Activated CD4-positive, alpha-beta T cell treated with anti-CD3 and anti-CD28 coated beads, Interleukin-2, amount 50 U/mL, for 48 hours (primary cell): Measurements from ENCODE around the gene CEP164.
A peak's percentile ranks its signal among the peaks of the same experiment; 100 is the strongest.

Source experiments
- DNase-seq, 2 experiments: peaks; one replicate each; pipeline ENCODE4 v3.0.0-alpha.2; 2020

The CEP164 gene

DNA sequence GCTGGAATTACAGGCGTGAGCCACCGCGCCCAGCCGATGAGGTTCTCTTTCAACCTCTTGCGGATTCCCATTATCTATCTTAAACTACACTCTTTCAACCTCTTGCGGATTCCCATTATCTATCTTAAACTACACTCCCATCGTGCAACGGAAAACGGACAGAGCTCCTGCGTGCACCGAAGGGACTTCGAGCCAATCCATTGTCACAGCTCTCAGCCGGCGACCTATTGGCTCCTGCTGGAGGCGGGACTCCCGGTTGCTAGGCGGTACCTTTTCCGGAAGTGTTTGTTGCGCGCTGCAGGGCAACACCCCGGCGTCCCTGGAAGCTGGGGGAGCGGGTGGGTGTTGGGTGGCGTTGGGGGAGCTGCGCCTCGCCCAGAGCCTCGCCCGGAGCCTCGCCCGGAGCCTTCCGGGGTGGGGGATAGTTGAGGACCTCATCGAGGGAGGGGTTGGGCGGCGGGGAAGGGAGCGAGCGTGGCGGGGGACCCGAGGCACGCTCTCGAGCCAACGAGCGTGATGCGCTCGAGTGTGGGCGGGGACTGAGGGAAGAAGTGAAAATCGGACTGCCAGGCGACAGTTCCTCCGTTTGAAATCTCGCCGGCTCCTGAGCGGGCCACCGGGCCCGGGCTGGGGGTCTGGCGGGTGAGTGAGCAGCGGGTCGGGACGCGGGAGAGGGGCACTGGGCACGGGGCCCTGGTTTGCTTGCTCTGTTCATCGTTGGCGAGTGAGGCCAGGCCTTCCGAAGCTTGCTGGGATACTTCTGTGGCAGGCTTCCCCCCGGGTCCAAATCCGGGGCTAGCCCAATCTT lies at the start of gene CEP164:
Gene CEP164, plus strand, starts transcription at position 288 of the 808 bp plus-strand sequence. CDS start 10,733 bp downstream, outside the sequence.
- peak; percentile 94 to 96 for DNase-seq

DNA sequence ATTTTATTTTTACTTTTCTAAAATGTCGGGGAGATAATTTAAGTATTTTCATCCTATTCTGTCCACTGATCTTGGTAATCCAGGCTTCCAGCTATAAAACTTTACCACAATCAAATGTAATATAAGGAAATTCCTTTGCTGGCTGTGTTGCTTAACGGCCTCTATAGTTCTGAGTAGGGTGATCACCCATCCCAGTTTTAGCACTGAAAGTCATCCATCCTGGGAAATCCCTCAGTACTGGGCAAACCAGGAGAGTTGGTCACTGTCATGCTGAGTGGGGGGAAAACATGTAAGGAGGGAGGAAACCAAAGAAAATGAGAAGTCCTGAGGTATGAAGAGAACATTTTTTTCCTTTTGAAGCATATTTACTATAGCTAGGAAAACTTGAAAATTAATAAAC lies 49.3 kb upstream of the CEP164 start:
- no peak for DNase-seq

DNA sequence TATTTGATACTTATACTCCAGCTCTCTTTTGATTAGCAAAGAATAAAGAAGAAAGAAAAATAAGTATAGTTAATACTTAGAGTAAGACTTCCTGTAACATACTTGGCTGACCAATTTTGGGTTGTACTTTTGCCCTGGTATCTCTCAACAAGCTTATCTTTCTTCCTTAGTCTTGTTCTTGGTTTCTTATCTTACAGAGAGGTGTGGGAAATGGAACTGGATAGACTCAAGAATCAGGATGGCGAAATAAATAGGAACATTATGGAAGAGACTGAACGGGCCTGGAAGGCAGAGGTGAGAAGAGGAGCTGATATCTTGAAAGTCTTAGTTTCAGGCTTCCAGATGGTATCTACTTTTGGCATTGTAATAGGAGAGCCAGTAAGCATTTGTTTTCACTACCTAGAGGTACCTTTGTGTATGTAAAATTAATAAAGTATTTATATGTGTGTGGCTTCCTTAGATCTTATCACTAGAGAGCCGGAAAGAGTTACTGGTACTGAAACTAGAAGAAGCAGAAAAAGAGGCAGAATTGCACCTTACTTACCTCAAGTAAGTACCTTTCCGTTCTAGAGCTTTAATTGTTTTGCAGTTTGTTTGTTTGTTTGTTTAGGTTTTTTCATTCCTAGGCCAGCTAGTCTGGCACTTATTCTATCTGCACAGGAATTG lies 47.8 kb upstream of the CEP164 start:
- DNase-seq = no peak

DNA sequence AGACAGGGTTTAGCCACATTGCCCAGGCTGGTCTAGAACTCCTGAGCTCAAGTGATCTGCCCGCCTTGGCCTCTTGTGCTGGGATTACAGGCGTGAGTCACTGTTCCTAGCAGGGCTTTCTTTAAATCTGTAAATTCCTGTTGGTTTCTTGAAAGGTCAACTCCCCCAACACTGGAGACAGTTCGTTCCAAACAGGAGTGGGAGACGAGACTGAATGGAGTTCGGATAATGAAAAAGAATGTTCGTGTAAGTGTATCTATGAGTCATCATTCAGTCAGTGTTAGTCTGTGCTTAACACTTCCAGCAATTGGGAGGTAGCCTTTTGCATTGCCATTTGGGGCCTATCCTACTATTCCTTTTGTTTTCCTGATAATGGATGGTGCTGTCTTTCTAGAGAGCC lies 46.5 kb upstream of the CEP164 start:
- DNase-seq = no peak

DNA sequence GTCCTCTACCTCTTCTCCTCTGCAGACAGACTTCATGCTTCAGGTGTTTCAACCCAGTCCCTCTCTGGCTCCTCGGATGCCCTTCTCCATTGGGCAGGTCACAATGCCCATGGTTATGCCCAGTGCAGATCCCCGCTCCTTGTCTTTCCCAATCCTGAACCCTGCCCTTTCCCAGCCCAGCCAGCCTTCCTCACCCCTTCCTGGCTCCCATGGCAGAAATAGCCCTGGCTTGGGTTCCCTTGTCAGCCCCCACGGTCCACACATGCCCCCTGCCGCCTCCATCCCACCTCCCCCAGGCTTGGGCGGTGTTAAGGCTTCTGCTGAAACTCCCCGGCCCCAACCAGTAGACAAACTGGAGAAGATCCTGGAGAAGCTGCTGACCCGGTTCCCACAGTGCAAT lies 45.8 kb upstream of the CEP164 start:
- DNase-seq = no peak

DNA sequence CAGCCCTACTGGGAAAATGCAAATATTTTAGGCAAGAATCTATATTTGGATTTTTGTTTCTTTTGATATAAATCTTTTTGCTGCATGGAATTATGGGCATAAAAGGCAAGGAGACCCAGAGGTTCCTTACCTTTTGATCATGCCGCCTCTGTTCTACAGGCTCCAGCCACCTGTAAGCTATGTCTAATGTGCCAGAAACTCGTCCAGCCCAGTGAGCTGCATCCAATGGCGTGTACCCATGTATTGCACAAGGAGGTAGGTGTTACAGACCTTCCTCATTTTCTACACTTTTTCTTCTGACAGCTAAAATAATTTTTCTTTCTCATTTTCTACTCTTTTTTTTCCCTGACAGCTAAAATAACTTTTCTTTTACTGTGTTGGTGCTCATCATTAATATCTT lies 44.7 kb upstream of the CEP164 start:
- DNase-seq = no peak

DNA sequence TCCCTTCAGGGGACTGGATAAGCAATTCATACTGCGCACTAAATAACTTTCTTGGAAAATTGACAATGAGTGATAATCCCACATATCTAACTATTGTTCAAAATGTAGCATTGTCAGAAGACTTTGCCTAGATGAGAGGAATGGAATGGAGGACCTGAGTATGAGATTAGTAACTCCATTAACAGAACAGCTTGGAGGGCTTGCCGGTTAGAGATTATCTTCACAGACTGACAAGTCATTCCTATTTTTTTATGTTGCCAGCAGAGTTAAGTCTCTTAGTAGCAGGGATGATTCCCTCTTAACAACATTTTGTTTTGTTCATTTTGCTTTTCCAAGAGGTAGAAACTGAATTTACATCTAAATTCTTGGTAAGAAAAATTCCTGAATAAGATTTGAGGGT lies 43.6 kb upstream of the CEP164 start:
- no peak for DNase-seq

DNA sequence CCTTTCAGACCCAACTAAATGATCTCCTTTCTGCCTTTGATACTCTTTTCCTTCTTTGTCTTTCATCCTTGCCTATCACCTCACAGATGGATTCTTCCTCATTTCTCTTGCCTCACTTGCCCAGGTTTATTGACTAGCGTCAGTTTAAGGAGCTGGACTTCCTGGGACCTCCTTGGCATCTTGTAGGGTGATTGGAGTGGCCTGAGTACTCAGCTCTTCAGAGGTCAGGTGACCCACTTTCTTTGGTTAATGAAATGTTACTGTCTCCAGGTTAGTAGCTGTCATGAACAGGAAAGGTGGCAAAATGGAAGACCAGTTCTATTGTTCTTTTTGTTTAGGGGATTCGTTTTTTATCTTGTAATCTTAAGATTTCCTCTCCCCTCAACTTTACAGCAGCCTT lies 41.1 kb upstream of the CEP164 start:
- no peak for DNase-seq

DNA sequence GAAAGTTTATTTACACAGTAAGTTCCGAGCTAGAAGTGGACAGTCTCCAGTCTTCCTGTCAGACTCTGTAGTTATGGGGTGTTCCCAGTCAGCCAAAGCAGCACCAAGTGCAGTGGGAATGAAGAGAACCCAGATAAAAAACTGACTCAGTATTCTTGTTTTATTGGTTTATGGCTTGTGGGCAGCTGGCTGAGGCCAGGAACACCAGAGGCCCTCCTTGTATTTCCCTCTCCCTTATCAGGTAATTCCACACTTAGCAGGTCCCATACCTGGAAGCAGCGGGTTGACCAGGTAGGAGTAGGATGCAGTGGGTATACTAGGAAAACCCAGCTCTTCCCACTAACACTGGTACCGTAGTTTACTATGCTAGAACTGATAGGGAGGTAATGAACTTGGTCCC lies 40.0 kb upstream of the CEP164 start:
- DNase-seq = no peak

DNA sequence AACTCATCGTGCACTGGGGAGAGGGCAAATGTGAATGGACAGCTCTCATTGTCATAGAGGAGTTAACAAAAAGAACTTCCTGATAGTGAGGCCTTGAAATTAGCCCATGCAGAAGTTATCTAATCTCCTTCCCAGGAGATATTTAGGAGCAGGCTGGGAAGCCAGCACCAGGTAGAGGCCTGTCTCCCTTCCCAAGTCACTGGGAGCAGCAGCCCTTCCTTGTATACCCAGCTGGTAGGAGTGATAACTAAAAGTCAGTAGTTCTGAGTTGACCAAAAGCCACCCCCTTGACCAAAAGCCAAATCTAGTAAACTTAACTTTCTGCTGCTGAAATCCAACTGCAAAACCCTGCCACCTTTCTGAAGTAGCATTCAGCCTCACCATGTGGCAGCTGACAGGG lies 37.9 kb upstream of the CEP164 start:
- DNase-seq = no peak

DNA sequence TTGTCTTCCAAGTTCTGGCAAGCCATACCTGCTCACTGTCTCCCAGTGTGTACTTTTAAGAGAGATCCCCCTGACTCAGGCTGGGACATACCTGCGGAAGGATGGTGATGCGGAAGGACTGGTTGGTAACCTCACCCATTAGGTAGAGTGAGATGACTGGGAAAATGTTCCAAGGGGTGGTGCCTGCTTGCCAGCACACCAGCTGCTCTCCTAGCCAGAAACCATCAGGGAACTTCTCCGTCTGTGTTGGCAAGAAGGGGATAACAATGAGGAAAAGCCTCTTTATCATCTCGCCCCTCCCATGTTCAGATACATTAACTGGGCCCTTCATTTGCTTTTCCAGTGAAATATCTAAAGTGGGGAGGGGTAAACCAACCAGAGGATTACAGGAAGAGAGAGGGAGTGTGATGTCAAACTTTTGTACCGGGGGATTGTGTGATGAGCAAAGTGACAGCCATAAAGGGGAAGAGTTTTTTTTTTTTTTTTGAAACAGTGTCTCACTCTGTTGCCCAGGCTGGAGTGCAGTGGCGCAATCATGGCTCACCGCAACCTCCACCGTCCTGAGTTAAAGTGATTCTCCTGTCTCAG lies 36.8 kb upstream of the CEP164 start, which contains the start of gene BACE1-AS:
Gene BACE1-AS, plus strand, starts transcription at position 538 of the 588 bp plus-strand sequence.
- no peak for DNase-seq

DNA sequence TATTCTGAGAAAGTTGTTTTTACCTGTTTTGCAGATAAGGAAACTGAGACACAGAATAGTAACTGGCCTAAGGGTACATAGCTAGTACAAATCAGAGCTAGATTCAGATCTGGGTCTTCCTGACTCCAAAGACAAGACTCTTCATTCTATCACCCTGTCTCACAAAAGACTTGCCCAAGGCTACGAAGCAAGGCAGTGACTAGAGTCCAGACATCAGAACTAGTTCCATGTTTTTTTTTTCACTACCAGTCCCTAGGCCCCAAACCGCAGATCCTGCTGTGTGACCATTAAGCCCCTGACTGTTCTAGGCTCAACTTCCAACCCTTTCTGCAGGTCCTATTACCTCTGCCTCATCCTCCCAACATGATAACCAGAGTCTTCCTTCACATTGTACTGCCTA lies 35.0 kb upstream of the CEP164 start:
- no peak for DNase-seq

DNA sequence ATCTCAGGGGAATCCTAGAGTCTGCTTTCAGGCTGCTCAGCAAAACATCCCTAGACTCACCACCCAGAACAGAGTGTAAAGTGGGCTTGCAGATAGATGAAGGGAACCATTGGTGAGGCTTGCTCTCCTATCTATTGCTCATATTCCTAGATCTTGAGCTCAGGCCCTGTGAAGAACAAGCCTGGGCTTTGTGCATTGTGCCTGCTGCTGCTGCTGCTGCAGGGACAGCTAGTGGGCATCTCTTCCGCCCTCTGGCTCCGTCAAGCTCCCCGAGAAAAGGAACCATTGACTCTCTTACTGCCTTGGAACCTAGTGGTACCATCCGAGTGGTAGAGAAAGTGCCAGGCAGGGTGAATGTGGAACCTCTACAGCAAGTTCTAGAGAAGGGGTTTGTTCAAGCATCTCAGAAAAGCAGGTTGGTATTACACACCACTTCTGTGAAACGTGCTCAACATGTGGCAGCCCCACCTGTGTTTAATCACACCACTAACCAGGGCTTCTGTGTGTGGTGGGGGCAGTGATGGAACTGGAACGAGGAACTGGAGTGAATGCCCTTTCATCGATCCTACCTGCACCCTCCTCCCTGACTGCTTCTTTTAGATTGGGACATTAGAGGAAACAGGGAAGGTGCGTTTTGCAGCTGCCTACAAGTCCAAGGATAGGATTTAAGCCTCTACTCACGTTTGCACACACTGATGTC lies 32.1 kb upstream of the CEP164 start:
- DNase-seq = no peak

DNA sequence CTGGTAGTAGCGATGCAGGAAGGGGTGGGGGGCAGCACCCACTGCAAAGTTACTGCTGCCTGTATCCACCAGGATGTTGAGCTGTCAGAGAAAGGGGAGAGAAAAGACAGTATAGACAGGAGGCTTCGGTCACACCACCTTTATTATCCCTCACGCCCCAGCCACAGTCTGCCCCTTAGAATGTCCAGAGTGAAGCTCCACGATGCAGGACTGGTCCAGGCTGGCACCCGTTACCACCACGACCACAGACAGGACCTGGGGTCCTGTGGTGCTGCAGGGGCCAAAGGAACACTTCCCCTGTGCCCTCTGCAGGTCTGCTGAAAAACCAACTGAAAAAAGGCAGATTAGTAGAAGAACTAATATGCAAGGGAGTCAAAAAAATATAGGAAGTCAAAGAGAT lies 30.8 kb upstream of the CEP164 start:
- DNase-seq = no peak

DNA sequence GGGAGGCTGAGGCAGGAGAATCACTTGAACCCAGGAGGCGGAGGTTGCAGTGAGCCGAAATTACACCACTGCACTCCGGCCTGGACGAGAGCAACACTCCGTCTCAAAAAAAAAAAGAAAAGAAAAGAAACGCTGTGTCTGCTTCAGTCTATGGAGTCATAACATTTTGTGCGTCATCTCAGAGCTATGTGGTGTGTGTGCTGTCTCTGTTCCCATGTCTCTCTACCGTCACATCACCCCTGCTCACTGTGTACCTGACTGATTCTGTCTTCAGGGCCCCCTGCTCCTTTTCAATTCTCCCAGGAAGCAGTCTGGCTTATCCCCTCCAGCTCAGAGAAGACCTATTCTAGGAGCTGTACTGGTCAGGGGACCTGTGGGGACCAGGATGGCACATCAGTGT lies 29.5 kb upstream of the CEP164 start:
- no peak for DNase-seq

DNA sequence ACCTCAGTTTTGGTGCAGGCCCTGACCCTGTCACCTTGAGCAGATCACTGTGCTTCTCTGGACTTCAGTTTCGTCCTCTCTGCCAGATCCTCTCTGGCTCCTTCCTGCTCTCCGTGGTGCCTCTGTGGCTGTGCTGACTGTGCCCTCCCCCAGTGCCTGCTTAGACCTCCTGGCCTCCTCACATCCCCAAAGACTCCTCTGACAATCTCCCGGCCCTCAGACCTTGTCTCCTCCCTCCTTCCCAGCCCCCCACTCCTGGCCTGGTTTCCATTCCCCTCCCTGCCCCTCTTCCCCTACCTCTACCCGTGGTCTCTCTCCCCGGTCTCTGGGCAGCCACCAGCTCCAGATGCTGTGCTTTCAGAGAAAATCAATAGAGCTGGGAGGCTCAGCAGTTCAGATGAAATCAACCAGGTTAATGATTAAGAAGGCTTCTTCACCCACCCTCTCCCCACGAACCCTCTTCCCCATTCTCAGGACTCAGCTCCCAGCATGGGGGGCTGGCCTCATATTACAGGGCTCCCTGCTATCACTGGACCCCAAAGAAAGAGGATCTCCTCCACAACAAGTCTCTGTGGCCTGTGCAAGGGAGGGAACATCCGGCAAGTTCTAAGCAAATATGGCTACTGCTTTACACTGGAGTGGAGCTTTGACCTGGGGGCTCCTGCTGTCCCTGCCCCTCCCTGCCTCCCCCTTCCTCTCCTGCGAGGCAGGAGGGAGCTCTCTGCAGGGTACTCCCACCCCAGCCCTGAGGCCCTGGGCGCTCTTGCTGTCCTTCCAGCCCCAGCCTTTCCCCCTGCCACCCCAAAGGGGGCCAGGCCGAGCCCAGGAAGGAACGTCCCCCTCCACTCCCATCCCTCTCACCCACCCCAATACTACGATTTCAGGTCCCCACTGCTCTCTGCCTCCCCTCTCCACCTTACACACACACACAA lies 28.0 kb upstream of the CEP164 start:
- DNase-seq = no peak

DNA sequence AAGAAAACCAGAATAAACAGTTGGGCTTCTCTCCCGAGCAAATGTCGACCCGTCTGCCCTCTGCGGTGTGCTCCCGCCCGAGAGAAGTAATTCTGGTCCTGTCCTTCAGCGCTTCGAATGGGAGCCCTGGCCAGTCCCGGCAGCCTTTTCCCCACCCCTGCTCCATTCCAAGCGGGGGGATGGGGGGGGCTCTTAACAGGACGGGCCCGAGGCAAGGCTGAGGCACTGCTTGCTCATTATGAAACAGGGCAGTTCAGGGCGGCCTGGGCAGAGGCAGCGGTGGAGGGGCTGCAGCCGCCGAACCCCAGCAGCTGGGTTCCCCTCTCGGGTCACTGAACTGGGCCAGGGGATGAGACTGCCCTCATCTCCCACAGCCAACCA lies 27.4 kb upstream of the CEP164 start:
- no peak for DNase-seq

DNA sequence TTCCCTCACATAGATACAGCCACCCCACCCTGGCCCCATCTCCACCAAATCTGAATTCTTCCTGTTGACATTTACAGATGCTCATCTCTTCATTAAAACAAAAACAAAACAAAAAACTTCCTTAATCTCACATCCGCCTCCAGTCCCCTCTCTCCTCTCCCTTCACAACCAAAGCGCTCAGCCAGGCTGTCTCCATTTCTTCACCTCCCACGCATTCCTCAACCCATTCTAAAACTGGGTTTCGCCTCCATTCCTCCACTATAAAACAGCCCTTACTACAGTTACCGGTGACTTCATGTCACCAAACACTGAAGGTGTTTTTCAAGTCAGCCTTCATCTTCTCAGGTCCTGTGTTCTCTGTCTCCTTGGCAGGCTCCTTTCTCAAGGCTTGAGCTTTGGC lies 26.9 kb upstream of the CEP164 start:
- no peak for DNase-seq

DNA sequence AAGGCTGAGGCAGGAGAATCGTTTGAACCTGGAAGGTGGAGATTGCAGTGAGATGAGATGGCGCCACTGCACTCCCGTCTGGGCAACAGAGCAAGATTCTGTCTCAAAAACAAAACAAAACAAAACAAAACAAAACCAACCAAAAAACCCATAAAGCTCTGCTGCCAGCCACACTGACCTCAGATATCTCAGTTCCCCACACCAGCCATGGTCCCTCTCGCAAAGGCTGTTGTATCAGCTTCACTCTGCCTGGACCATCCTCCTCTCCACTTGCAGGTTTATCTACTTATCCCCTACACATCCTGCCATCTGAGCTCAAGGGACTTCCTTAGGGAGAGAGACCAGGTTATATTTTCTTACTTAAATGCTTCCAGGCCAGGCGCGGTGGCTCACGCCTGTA lies 25.4 kb upstream of the CEP164 start:
- DNase-seq = no peak

DNA sequence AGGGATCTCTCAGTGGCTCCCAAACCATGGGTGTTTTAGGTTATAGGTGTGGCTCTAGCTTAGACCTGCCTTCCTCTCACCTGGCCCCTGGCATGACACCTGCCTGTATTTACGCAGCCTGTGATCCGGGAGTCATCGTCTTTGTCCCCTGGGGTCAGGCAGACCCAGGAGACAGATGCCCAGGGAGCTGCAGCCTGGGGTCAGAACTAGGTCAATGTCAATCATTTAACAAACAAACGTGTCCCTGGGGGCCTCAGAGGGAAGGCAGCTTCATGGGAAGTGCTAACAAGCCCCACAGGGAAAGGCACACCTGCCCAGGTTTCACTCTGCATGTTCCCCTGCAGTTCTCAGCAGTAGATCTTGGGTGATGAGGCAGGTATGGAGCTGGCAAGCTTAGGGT lies 24.6 kb upstream of the CEP164 start:
- no peak for DNase-seq

DNA sequence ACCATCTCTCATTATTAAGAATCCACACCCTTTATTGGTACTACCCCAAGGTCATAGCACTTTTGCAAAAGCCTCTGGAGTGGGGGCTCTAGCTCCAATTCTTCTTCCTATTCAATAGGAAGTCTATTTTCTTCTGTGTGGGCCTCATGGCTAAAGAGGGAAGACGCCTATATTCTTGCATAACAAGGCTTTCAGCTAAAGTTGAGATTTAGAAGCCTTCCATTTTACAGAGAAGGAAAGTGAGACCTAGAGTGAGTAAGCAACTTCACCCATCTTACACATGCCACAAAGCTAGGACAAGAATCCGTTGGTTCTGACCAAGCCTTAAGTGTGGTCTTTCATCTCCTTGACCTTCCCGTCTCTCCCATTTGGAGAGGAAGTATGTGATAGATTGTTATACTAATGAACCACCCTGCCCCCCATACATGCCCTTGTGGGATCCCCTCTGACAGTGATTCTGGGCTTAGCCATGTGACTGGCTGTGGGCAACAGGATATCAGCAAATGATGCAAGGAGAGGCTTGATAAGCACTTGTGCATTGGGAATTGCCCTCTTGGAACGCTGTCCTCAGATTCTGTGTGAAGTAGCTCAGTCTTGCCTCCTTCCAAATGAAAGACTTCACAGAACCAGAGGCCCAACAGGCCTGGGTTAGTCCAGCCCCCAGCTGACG lies 23.9 kb upstream of the CEP164 start:
- no peak for DNase-seq

DNA sequence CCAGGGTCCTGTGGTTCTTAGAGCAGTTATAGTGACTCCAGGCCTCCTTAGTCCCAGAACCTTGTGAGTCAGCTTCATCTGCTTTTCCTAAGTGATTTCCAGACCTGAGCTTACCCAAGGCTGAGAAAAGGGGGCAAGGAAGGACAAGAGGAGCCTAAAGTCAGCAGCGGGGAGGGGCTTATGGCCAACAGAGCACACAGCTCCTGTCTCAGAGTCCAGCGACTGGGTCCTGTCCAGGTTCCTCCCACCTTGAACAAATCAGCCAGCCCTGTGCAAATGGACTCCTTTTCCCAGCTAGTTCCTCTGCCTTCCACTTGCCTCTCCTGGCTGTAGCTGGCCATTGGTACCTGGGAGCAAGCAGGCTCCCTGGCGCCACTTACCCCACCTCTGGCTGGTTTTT lies 22.5 kb upstream of the CEP164 start:
- no peak for DNase-seq
